HL-60 (cell line): Measurements from ENCODE around the gene PNPLA7.

Source experiments
- POLR2AphosphoS5 ChIP-seq: IDR thresholded peaks from 2 replicates; pipeline ENCODE4 v1.6.1; 2012; ENCODE audit warnings: low read depth
- TF ChIP-seq, protein P1 (sequence below): IDR thresholded peaks from one replicate; pipeline ENCODE4 v1.5.1; 2011; ENCODE audit warnings: low read length, control low read depth, inconsistent platforms; ENCODE audit not compliant: insufficient read depth

DNA sequence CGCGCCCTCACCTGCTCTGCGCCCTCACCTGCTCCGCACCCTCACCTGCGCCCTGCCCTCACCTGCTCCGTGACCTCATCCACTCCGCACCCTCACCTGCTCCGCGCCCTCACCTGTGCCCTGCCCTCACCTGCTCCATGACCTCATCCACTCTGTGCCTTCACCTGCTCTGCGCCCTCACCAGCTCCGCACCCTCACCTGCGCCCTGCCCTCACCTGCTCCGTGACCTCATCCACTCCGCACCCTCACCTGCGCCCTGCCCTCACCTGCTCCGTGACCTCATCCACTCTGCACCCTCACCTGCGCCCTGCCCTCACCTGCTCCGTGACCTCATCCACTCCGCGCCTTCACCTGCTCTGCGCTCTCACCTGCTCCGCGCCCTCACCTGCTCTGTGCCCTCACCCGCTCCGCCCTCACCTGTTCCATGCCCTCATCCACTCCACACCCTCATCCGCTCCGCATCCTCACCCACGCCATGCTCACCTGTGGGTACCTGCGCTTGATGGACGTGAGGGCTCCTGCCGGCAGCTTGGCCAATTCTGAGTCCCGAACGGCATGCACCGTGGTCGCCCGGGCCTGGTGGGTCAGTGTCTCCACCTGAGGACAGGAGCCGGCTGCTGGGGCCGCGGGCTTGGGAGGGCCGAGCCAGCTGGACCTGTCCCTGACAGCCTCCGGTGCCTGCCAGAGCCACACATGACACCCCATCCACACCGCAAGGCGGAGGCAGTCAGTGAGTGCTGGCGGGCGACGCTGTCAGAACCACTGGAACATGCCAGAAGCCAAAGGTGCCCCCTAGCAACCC is 55.5 kb downstream of the PNPLA7 start:
- TF ChIP-seq, protein P1, sequence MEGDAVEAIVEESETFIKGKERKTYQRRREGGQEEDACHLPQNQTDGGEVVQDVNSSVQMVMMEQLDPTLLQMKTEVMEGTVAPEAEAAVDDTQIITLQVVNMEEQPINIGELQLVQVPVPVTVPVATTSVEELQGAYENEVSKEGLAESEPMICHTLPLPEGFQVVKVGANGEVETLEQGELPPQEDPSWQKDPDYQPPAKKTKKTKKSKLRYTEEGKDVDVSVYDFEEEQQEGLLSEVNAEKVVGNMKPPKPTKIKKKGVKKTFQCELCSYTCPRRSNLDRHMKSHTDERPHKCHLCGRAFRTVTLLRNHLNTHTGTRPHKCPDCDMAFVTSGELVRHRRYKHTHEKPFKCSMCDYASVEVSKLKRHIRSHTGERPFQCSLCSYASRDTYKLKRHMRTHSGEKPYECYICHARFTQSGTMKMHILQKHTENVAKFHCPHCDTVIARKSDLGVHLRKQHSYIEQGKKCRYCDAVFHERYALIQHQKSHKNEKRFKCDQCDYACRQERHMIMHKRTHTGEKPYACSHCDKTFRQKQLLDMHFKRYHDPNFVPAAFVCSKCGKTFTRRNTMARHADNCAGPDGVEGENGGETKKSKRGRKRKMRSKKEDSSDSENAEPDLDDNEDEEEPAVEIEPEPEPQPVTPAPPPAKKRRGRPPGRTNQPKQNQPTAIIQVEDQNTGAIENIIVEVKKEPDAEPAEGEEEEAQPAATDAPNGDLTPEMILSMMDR, result no peak
- TF ChIP-seq POLR2AphosphoS5, result no peak
